WTC11 (cell line): ENCODE data around the gene SYT17. TPM values are rescaled to one million over a fixed set of nuclear protein-coding genes. Genes with fewer than 3 reads are reported as not detected.

ENCODE experiments used
- ATAC-seq: fragments of 200-7000 bp; cut with Tn5 transposase; 2 replicates; pipeline ENCODE4 v1.10.0; 2021; ENCODE audit warnings: mild to moderate bottlenecking, moderate library complexity
- CTCF ChIA-PET: fragments of 300-600 bp; sonication (Branson Sonifier 250); formaldehyde crosslinking; loops from one replicate; lab custom pipeline; 2021; ENCODE audit warnings: antibody characterized with exemption; lab: Charles Lee
- POLR2A ChIA-PET: fragments of 350-600 bp; sonication (Branson Sonifier 250); formaldehyde crosslinking; loops from one replicate; lab custom pipeline; 2021; ENCODE audit warnings: antibody characterized with exemption; lab: Charles Lee
- DNase-seq: peaks from one replicate; pipeline ENCODE4 v3.0.0; 2021; ENCODE audit warnings: low spot score
- H3K27ac Mint-ChIP-seq: 2 replicates; pipeline ENCODE4 v1.8.0; 2021; ENCODE audit warnings: mixed read lengths
- H3K27me3 Mint-ChIP-seq: 2 replicates; pipeline ENCODE4 v1.8.0; 2021; ENCODE audit warnings: low read depth, mild to moderate bottlenecking, moderate library complexity, mixed read lengths
- H3K36me3 Mint-ChIP-seq: 2 replicates; pipeline ENCODE4 v1.8.0; 2021; ENCODE audit warnings: mixed read lengths
- H3K4me1 Mint-ChIP-seq: 2 replicates; pipeline ENCODE4 v1.8.0; 2022; ENCODE audit warnings: mixed read lengths
- H3K4me3 Mint-ChIP-seq: 2 replicates; pipeline ENCODE4 v1.8.0; 2021; ENCODE audit warnings: mild to moderate bottlenecking, moderate library complexity, mixed read lengths
- H3K9me3 Mint-ChIP-seq: 2 replicates; pipeline ENCODE4 v1.8.0; 2021; ENCODE audit warnings: mixed read lengths
- ATF1 ChIP-seq: sonication (generic); formaldehyde crosslinking; IDR thresholded peaks from 2 replicates; pipeline ENCODE4 v1.8.1; 2023; ENCODE audit warnings: mild to moderate bottlenecking, moderate library complexity, missing genetic modification reagents
- CREB1 ChIP-seq: sonication (generic); formaldehyde crosslinking; IDR thresholded peaks from 2 replicates; pipeline ENCODE4 v1.8.0; 2023; ENCODE audit warnings: mild to moderate bottlenecking, missing genetic modification reagents
- ELF4 ChIP-seq: sonication (generic); formaldehyde crosslinking; IDR thresholded peaks from 2 replicates; pipeline ENCODE4 v1.8.1; 2022; ENCODE audit warnings: low read depth, mild to moderate bottlenecking, moderate library complexity, missing genetic modification reagents
- ESRRA ChIP-seq: sonication (generic); formaldehyde crosslinking; IDR thresholded peaks from 2 replicates; pipeline ENCODE4 v1.8.1; 2022; ENCODE audit warnings: mild to moderate bottlenecking, missing genetic modification reagents, borderline replicate concordance
- ETV6 ChIP-seq: sonication (generic); formaldehyde crosslinking; IDR thresholded peaks from 2 replicates; pipeline ENCODE4 v1.8.1; 2022; ENCODE audit warnings: mild to moderate bottlenecking, missing genetic modification reagents
- FOXK1 ChIP-seq: sonication (generic); formaldehyde crosslinking; IDR thresholded peaks from 2 replicates; pipeline ENCODE4 v1.8.0; 2022; ENCODE audit warnings: mild to moderate bottlenecking, moderate library complexity, missing genetic modification reagents
- JAZF1 ChIP-seq: fragments of 250-450 bp; sonication (Bioruptor Pico); IDR thresholded peaks from 2 replicates; pipeline ENCODE4 v1.9.0; 2021; ENCODE audit warnings: moderate library complexity, mild to moderate bottlenecking, inconsistent platforms
- MYBL2 ChIP-seq: sonication (generic); formaldehyde crosslinking; IDR thresholded peaks from 2 replicates; pipeline ENCODE4 v1.8.1; 2023; ENCODE audit warnings: mild to moderate bottlenecking, moderate library complexity, missing genetic modification reagents
- NFE2L1 ChIP-seq: sonication (generic); formaldehyde crosslinking; IDR thresholded peaks from 2 replicates; pipeline ENCODE4 v1.8.1; 2023; ENCODE audit warnings: missing genetic modification reagents
- NR2C2 ChIP-seq: sonication (generic); formaldehyde crosslinking; IDR thresholded peaks from 2 replicates; pipeline ENCODE4 v1.8.0; 2022; ENCODE audit warnings: mild to moderate bottlenecking, missing genetic modification reagents
- NR3C1 ChIP-seq: sonication (generic); formaldehyde crosslinking; conservative IDR thresholded peaks from 2 replicates; pipeline ENCODE4 v1.8.1; 2023; ENCODE audit warnings: low read depth, mild to moderate bottlenecking, missing genetic modification reagents
- OVOL2 ChIP-seq: fragments of 250-450 bp; sonication (Bioruptor Pico); IDR thresholded peaks from 2 replicates; pipeline ENCODE4 v1.9.0; 2021; ENCODE audit warnings: mild to moderate bottlenecking, borderline replicate concordance
- SMAD3 ChIP-seq: sonication (generic); formaldehyde crosslinking; IDR thresholded peaks from 2 replicates; pipeline ENCODE4 v1.8.0; 2022; ENCODE audit warnings: missing genetic modification reagents, mild to moderate bottlenecking, borderline replicate concordance
- TEAD4 ChIP-seq: sonication (generic); formaldehyde crosslinking; IDR thresholded peaks from 2 replicates; pipeline ENCODE4 v1.8.0; 2022; ENCODE audit warnings: mild to moderate bottlenecking, missing genetic modification reagents
- total RNA-seq: library from RNA; stranded (reverse); gene quantifications from 3 replicates; pipeline ENCODE4 v1.2.3, GENCODE V29; 2021
- TF ChIP-seq, protein P1 (sequence below): sonication (generic); formaldehyde crosslinking; IDR thresholded peaks from 2 replicates; pipeline ENCODE4 v1.8.1; 2023; ENCODE audit warnings: mild to moderate bottlenecking, missing genetic modification reagents
- TF ChIP-seq, protein P2 (sequence below): sonication (generic); formaldehyde crosslinking; IDR thresholded peaks from 2 replicates; pipeline ENCODE4 v1.8.1; 2023; ENCODE audit warnings: mild to moderate bottlenecking, moderate library complexity, missing genetic modification reagents
- TF ChIP-seq, protein P3 (sequence below): fragments of 250-450 bp; sonication (Bioruptor Pico); IDR thresholded peaks from 2 replicates; pipeline ENCODE4 v1.9.0; 2021; ENCODE audit warnings: mild to moderate bottlenecking, borderline replicate concordance
- TF ChIP-seq, protein P4 (sequence below): sonication (generic); formaldehyde crosslinking; IDR thresholded peaks from 2 replicates; pipeline ENCODE4 v1.8.1; 2023; ENCODE audit warnings: mild to moderate bottlenecking, missing genetic modification reagents
- TF ChIP-seq, protein P5 (sequence below): sonication (generic); formaldehyde crosslinking; IDR thresholded peaks from 2 replicates; pipeline ENCODE4 v1.8.1; 2022; ENCODE audit warnings: mild to moderate bottlenecking, missing genetic modification reagents, moderate library complexity, borderline replicate concordance
- TF ChIP-seq, protein P6 (sequence below): sonication (generic); formaldehyde crosslinking; IDR thresholded peaks from 2 replicates; pipeline ENCODE4 v1.8.1; 2023; ENCODE audit warnings: mild to moderate bottlenecking, missing genetic modification reagents, moderate library complexity

Gene SYT17
- total RNA-seq, 1 experiment from 2014 or later: 5.5 TPM

DNA sequence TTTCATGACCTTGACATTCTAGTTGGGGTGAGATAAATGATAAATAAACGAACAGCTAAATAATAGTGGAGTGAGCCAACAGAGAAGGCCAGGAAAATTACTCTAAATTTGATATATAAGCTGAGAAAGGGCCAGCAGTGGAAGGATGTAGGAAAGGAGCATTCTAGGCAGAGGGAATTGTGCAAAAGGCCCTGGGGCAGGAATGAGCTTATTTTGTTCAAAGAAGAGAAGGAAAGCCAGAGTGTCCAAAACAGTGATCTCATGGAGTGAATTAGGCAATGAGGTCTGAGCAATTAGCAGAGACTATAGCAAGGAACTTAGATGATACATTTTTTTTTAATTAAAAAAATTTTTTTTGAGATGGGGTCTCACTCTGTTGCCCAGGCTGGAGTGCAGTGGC lies 74.1 kb downstream of the SYT17 start:
- CTCF ChIA-PET: no interaction called here
- DNase-seq: no peak
- Mint-ChIP-seq H3K27me3 (no peaks in the 10 kb centered on the region), H3K4me3 (no peak overlapping the region), H3K4me1 (peaks cover 3% of the 10 kb centered on the region; the same call in 1 of the 2 replicates), H3K27ac (no peak overlapping the region), H3K36me3 (no peaks in the 10 kb centered on the region), H3K9me3 (peaks cover 9% of the 10 kb centered on the region)
- no peak for TF ChIP-seq CREB1 (CRISPR knock-in tag)
- no peak for ATAC-seq
- POLR2A ChIA-PET: interaction anchor here (0.6 kb wide), 1 partner anchor 156 kb away, joined by 3 read pairs; no protein-coding TSS in a partner anchor

DNA sequence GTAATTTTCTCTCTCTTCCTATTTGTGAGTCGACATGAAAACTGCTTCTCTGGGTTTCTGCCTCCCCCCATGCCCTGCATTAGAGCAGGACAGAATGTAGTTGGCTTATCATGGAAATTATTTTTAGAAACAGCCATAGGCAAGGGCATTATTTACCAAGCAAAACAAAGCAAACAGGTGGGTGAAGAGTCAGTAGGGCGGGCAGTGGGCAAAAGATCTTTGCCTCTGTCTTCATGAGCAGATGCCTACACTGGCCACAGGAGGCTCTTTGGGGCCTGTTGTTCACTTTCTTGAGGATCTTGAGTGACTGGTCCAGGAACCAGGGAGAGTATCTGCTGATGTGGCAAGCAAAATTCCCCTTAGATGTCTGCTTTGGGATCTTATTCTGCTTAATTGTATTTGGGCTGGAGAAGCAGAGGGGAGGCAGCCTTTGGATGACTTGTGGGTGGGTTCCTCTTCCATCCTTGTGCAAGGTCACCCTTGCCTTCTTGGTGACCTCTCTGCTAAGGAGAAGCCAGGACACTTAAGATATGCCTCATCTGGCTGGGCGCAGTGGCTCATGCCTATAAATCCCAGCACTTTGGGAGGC lies 75.0 kb downstream of the SYT17 start:
- ATAC-seq (no peak), DNase-seq (no peak)
- Mint-ChIP-seq H3K36me3 (no peaks in the 10 kb centered on the region), H3K9me3 (peaks cover 7% of the 10 kb centered on the region), H3K4me3 (no peak overlapping the region), H3K27me3 (no peaks in the 10 kb centered on the region), H3K27ac (no peak overlapping the region), H3K4me1 (peaks cover 3% of the 10 kb centered on the region; the same call in 1 of the 2 replicates)
- POLR2A ChIA-PET: no interaction called here
- CTCF ChIA-PET: interaction anchor here (0.6 to 1.9 kb wide), 2 partner anchors 20 to 122 kb away, joined by 4 to 8 read pairs; no protein-coding TSS in a partner anchor
- TF ChIP-seq ETV6 (CRISPR knock-in tag): no peak
- TF ChIP-seq, protein P1, sequence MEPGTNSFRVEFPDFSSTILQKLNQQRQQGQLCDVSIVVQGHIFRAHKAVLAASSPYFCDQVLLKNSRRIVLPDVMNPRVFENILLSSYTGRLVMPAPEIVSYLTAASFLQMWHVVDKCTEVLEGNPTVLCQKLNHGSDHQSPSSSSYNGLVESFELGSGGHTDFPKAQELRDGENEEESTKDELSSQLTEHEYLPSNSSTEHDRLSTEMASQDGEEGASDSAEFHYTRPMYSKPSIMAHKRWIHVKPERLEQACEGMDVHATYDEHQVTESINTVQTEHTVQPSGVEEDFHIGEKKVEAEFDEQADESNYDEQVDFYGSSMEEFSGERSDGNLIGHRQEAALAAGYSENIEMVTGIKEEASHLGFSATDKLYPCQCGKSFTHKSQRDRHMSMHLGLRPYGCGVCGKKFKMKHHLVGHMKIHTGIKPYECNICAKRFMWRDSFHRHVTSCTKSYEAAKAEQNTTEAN: no peak
- no peak for TF ChIP-seq NR3C1 (CRISPR knock-in tag)
- TF ChIP-seq JAZF1 (CRISPR knock-in tag): no peak
- TF ChIP-seq, protein P2, sequence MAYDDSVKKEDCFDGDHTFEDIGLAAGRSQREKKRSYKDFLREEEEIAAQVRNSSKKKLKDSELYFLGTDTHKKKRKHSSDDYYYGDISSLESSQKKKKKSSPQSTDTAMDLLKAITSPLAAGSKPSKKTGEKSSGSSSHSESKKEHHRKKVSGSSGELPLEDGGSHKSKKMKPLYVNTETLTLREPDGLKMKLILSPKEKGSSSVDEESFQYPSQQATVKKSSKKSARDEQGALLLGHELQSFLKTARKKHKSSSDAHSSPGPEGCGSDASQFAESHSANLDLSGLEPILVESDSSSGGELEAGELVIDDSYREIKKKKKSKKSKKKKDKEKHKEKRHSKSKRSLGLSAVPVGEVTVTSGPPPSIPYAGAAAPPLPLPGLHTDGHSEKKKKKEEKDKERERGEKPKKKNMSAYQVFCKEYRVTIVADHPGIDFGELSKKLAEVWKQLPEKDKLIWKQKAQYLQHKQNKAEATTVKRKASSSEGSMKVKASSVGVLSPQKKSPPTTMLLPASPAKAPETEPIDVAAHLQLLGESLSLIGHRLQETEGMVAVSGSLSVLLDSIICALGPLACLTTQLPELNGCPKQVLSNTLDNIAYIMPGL (CRISPR knock-in tag): no peak
- no peak for TF ChIP-seq ESRRA (CRISPR knock-in tag)
- TF ChIP-seq SMAD3 (CRISPR knock-in tag): no peak
- TF ChIP-seq ELF4 (CRISPR knock-in tag): no peak
- TF ChIP-seq, protein P3, sequence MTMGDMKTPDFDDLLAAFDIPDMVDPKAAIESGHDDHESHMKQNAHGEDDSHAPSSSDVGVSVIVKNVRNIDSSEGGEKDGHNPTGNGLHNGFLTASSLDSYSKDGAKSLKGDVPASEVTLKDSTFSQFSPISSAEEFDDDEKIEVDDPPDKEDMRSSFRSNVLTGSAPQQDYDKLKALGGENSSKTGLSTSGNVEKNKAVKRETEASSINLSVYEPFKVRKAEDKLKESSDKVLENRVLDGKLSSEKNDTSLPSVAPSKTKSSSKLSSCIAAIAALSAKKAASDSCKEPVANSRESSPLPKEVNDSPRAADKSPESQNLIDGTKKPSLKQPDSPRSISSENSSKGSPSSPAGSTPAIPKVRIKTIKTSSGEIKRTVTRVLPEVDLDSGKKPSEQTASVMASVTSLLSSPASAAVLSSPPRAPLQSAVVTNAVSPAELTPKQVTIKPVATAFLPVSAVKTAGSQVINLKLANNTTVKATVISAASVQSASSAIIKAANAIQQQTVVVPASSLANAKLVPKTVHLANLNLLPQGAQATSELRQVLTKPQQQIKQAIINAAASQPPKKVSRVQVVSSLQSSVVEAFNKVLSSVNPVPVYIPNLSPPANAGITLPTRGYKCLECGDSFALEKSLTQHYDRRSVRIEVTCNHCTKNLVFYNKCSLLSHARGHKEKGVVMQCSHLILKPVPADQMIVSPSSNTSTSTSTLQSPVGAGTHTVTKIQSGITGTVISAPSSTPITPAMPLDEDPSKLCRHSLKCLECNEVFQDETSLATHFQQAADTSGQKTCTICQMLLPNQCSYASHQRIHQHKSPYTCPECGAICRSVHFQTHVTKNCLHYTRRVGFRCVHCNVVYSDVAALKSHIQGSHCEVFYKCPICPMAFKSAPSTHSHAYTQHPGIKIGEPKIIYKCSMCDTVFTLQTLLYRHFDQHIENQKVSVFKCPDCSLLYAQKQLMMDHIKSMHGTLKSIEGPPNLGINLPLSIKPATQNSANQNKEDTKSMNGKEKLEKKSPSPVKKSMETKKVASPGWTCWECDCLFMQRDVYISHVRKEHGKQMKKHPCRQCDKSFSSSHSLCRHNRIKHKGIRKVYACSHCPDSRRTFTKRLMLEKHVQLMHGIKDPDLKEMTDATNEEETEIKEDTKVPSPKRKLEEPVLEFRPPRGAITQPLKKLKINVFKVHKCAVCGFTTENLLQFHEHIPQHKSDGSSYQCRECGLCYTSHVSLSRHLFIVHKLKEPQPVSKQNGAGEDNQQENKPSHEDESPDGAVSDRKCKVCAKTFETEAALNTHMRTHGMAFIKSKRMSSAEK (CRISPR knock-in tag): no peak
- no peak for TF ChIP-seq FOXK1 (CRISPR knock-in tag)
- TF ChIP-seq, protein P4, sequence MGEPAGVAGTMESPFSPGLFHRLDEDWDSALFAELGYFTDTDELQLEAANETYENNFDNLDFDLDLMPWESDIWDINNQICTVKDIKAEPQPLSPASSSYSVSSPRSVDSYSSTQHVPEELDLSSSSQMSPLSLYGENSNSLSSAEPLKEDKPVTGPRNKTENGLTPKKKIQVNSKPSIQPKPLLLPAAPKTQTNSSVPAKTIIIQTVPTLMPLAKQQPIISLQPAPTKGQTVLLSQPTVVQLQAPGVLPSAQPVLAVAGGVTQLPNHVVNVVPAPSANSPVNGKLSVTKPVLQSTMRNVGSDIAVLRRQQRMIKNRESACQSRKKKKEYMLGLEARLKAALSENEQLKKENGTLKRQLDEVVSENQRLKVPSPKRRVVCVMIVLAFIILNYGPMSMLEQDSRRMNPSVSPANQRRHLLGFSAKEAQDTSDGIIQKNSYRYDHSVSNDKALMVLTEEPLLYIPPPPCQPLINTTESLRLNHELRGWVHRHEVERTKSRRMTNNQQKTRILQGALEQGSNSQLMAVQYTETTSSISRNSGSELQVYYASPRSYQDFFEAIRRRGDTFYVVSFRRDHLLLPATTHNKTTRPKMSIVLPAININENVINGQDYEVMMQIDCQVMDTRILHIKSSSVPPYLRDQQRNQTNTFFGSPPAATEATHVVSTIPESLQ (CRISPR knock-in tag): no peak
- TF ChIP-seq TEAD4 (CRISPR knock-in tag): no peak
- no peak for TF ChIP-seq ATF1 (CRISPR knock-in tag)
- TF ChIP-seq, protein P5, sequence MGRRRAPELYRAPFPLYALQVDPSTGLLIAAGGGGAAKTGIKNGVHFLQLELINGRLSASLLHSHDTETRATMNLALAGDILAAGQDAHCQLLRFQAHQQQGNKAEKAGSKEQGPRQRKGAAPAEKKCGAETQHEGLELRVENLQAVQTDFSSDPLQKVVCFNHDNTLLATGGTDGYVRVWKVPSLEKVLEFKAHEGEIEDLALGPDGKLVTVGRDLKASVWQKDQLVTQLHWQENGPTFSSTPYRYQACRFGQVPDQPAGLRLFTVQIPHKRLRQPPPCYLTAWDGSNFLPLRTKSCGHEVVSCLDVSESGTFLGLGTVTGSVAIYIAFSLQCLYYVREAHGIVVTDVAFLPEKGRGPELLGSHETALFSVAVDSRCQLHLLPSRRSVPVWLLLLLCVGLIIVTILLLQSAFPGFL (CRISPR knock-in tag): no peak
- TF ChIP-seq, protein P6, sequence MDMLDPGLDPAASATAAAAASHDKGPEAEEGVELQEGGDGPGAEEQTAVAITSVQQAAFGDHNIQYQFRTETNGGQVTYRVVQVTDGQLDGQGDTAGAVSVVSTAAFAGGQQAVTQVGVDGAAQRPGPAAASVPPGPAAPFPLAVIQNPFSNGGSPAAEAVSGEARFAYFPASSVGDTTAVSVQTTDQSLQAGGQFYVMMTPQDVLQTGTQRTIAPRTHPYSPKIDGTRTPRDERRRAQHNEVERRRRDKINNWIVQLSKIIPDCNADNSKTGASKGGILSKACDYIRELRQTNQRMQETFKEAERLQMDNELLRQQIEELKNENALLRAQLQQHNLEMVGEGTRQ (CRISPR knock-in tag): no peak
- no peak for TF ChIP-seq MYBL2
- no peak for TF ChIP-seq NFE2L1 (CRISPR knock-in tag)
- TF ChIP-seq OVOL2 (CRISPR knock-in tag): no peak
- TF ChIP-seq NR2C2: no peak
